Thoracic aorta (tissue), 2 donors: ENCODE results near the gene TOX3. TPM values are rescaled to one million over a fixed set of nuclear protein-coding genes. Genes with fewer than 3 reads are reported as not detected.

ENCODE experiments used
- ATAC-seq: fragments of 150-250 bp; one replicate; pipeline ENCODE4 v1.8.0; 2017; ENCODE audit warnings: low read depth; ENCODE audit not compliant: insufficient number of reproducible peaks, low FRiP score
- DNase-seq: peaks from one replicate; pipeline ENCODE4 v3.0.0-alpha.2; 2020; ENCODE audit warnings: low spot score
- H3K27ac ChIP-seq, 2 donors: fragments of 200-600 bp; sonication (generic); 1 replicate in 1 of 2; 2 replicates in 1 of 2; pipeline ENCODE4 v1.5.1; 2016; ENCODE audit warnings: mild to moderate bottlenecking in 2 of 2, moderate library complexity in 2 of 2
- H3K27me3 ChIP-seq: fragments of 200-600 bp; sonication (generic); replicated peaks from 2 replicates; pipeline ENCODE4 v1.6.0; 2016; ENCODE audit warnings: mild to moderate bottlenecking; ENCODE audit not compliant: insufficient read depth
- H3K36me3 ChIP-seq: fragments of 200-600 bp; sonication (generic); one replicate; pipeline ENCODE4 v1.5.1; 2016
- H3K4me1 ChIP-seq, 2 donors: fragments of 200-600 bp; sonication (generic); 1 replicate in 1 of 2; 2 replicates in 1 of 2; pipeline versions ENCODE4 v1.5.1 to v1.6.0; 2016; ENCODE audit warnings: low read depth in 2 of 2, mild to moderate bottlenecking in 1 of 2; ENCODE audit not compliant: control insufficient read depth in 1 of 2
- H3K4me3 ChIP-seq: fragments of 200-600 bp; sonication (generic); 2 replicates; pipeline ENCODE4 v1.5.1; 2016; ENCODE audit warnings: mild to moderate bottlenecking
- H3K9me3 ChIP-seq: fragments of 200-600 bp; sonication (generic); 2 replicates; pipeline ENCODE4 v1.5.1; 2016
- total RNA-seq, 2 donors: library from RNA; depleted of rRNA; stranded (reverse); fragments of >200 nt; gene quantifications; one replicate each; pipeline versions ENCODE4 v1.1.0 to v1.2.3, GENCODE V29; 2016
- TF ChIP-seq, protein P1 (sequence below): fragments of 200-600 bp; sonication (generic); IDR thresholded peaks from one replicate; pipeline ENCODE4 v1.5.1; 2019; ENCODE audit warnings: antibody characterized with exemption

The TOX3 gene
- total RNA-seq, 2 donors from 2014 or later: not detected

DNA sequence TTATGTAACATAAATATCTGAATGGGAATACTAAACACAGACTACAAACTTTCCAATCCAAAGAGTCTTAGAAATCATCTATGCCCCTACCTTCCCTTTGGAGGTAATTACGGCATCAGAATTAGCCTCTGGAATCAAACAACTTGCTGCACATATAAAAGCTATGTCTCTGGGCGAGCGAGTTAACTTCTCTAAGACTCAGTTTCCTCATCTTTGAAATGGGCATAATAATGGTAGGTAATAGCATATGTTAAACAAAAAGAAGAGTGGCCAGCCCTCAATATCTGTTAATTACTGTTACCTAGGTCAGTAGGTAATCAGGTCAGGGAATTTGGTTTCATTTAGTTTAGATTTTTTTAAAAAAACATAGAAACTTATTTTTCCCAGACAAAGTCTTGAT, 153.5 kb downstream of the TOX3 start:
- Histone ChIP-seq H3K27me3 (no peaks in the 10 kb centered on the region), H3K4me1 (no peaks in the 10 kb centered on the region), H3K27ac (no peak overlapping the region), H3K36me3 (no peaks in the 10 kb centered on the region), H3K4me3 (no peak overlapping the region), H3K9me3 (peaks cover 2% of the 10 kb centered on the region)
- TF ChIP-seq, protein P1, sequence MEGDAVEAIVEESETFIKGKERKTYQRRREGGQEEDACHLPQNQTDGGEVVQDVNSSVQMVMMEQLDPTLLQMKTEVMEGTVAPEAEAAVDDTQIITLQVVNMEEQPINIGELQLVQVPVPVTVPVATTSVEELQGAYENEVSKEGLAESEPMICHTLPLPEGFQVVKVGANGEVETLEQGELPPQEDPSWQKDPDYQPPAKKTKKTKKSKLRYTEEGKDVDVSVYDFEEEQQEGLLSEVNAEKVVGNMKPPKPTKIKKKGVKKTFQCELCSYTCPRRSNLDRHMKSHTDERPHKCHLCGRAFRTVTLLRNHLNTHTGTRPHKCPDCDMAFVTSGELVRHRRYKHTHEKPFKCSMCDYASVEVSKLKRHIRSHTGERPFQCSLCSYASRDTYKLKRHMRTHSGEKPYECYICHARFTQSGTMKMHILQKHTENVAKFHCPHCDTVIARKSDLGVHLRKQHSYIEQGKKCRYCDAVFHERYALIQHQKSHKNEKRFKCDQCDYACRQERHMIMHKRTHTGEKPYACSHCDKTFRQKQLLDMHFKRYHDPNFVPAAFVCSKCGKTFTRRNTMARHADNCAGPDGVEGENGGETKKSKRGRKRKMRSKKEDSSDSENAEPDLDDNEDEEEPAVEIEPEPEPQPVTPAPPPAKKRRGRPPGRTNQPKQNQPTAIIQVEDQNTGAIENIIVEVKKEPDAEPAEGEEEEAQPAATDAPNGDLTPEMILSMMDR: no peak
- ATAC-seq (no peak), DNase-seq (no peak)

DNA sequence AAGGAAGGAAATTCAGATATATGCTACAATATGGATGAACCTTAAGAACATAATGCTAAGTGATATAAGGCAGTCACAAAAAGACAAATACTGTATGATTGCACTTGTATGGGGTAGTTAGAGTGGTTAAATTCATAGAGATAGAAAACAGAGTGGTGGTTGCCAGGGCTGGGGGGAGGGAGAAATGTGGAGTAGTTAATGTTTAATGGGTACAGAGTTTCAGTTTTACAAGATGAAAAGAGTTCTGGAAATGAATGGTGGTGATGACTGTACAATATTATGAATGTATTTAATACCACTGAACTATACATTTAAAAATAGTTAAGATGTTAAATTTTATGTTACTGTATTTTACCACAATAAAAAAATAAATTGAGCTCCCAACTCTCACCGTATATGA, 157.9 kb downstream of the TOX3 start:
- Histone ChIP-seq H3K4me3 (no peak overlapping the region), H3K27ac (no peak overlapping the region), H3K9me3 (no peaks in the 10 kb centered on the region), H3K27me3 (no peaks in the 10 kb centered on the region), H3K4me1 (no peaks in the 10 kb centered on the region), H3K36me3 (no peaks in the 10 kb centered on the region)
- DNase-seq (no peak), ATAC-seq (no peak)
- TF ChIP-seq, protein P1: no peak
